GM10847 (cell line): ENCODE results near the gene FHL1.

Experiments
- POLR2A ChIP-seq: IDR thresholded peaks from 2 replicates; pipeline ENCODE4 v1.6.1; 2011; ENCODE audit not compliant: insufficient read length; ENCODE audit errors: extremely low read depth

The FHL1 gene

GRCh38 chrX:136130931-136131833 lies 16.2 kb upstream of the FHL1 start:
- TF ChIP-seq POLR2A = no peak

GRCh38 chrX:136138939-136139338 lies 8.4 kb upstream of the FHL1 start:
- TF ChIP-seq POLR2A = no peak

- TF ChIP-seq POLR2A = no peak
Observed at GRCh38 chrX:136141569-136141968, 5.8 kb upstream of the FHL1 start.

GRCh38 chrX:136142592-136142991 lies 4.7 kb upstream of the FHL1 start:
- TF ChIP-seq POLR2A = no peak

- no peak for TF ChIP-seq POLR2A
Observed at GRCh38 chrX:136143711-136144110, 3.6 kb upstream of the FHL1 start.

GRCh38 chrX:136146614-136147314 lies 569 bp upstream of the FHL1 start:
- TF ChIP-seq POLR2A = no peak

- TF ChIP-seq POLR2A = no peak
Observed at GRCh38 chrX:136147976-136148375, 643 bp downstream of the FHL1 start.

- TF ChIP-seq POLR2A = no peak
Observed at GRCh38 chrX:136148391-136148790, 1.1 kb downstream of the FHL1 start.

- TF ChIP-seq POLR2A = no peak
Observed at GRCh38 chrX:136154998-136155397, 7.7 kb downstream of the FHL1 start.

- TF ChIP-seq POLR2A = no peak
Observed at GRCh38 chrX:136156560-136157117, 9.3 kb downstream of the FHL1 start.

- no peak for TF ChIP-seq POLR2A
Observed at GRCh38 chrX:136157187-136157586, 9.9 kb downstream of the FHL1 start.

- no peak for TF ChIP-seq POLR2A
Observed at GRCh38 chrX:136158685-136159084, 11.4 kb downstream of the FHL1 start.

GRCh38 chrX:136159611-136160025 lies 12.3 kb downstream of the FHL1 start:
- TF ChIP-seq POLR2A = no peak

GRCh38 chrX:136162827-136163570 lies 15.7 kb downstream of the FHL1 start:
- no peak for TF ChIP-seq POLR2A

GRCh38 chrX:136163689-136164088 lies 16.4 kb downstream of the FHL1 start:
- TF ChIP-seq POLR2A = no peak

- no peak for TF ChIP-seq POLR2A
Observed at GRCh38 chrX:136165406-136165805, 18.1 kb downstream of the FHL1 start.
